Right ventricle myocardium superior (tissue), 1 donor: ENCODE measurements around the gene BAZ1B. TPM values are rescaled to one million over a fixed set of nuclear protein-coding genes. Genes with fewer than 3 reads are reported as not detected.
A peak's percentile ranks its signal among the peaks of the same experiment; 100 is the strongest.
"Not testable (repeated sequence)": the region's sequence is repeated elsewhere in the genome, so short reads cannot be mapped to it uniquely, and the experiment has no call there.

Source experiments
- ATAC-seq: fragments of 200-7000 bp; cut with Tn5 transposase; one replicate; pipeline ENCODE4 v1.9.1; 2020; ENCODE audit warnings: mild to moderate bottlenecking; ENCODE audit not compliant: poor library complexity
- DNase-seq: peaks from one replicate; pipeline ENCODE4 v3.0.0-alpha.2; 2020
- intact Hi-C: fragments of 100-400 bp; cut with DNase I; formaldehyde crosslinking; loops from one replicate; pipeline ENCODE4 v1.11.2; 2022
- total RNA-seq: library from RNA; stranded (reverse); fragmentation: NEBNext Ultra II Directional; extraction: Animal tissue kit (Norgen Biotek cat#: 25700); gene quantifications from one replicate; pipeline ENCODE4 v1.2.1, GENCODE V29; 2021
- donor health status: DM: no; HTN: yes; CAD: no; lungs with severe emphysema.

BAZ1B gene
- total RNA-seq, 1 donor from 2014 or later, result 36.8 TPM

- DNase-seq, result no peak
- no peak for ATAC-seq
- intact Hi-C loops, result no loop called here
Observed at GRCh38 chr7:73437091-73437490, 85.0 kb downstream of the BAZ1B start.

GRCh38 chr7:73436031-73436929 lies 85.8 kb downstream of the BAZ1B start:
- no peak for ATAC-seq
- intact Hi-C loops, result no loop called here
- DNase-seq, result no peak

- intact Hi-C loops, result no loop called here
- ATAC-seq (no peak), DNase-seq (no peak)
Observed at GRCh38 chr7:73435471-73436009, 86.6 kb downstream of the BAZ1B start.

GRCh38 chr7:73434701-73435069 lies 87.4 kb downstream of the BAZ1B start:
- ATAC-seq, result no peak
- intact Hi-C loops, result no loop called here
- no peak for DNase-seq

GRCh38 chr7:73433924-73434700 lies 88.0 kb downstream of the BAZ1B start:
- intact Hi-C loops, result no loop called here
- DNase-seq (no peak), ATAC-seq (no peak)

- intact Hi-C loops, result no loop called here
- ATAC-seq (no peak), DNase-seq (no peak)
Observed at GRCh38 chr7:73432676-73433075, 89.4 kb downstream of the BAZ1B start.

- DNase-seq (no peak), ATAC-seq (no peak)
- intact Hi-C loops, result no loop called here
Observed at GRCh38 chr7:73431041-73431835, 90.9 kb downstream of the BAZ1B start.

- DNase-seq, intact Hi-C loops: not testable (repeated sequence)
Observed at GRCh38 chr7:73430540-73430939, 91.6 kb downstream of the BAZ1B start.

GRCh38 chr7:73429622-73430505 lies 92.2 kb downstream of the BAZ1B start:
- no peak for ATAC-seq
- intact Hi-C loops, result no loop called here
- no peak for DNase-seq

More at GRCh38 chr7:73430540-73430939, 91.6 kb downstream of the BAZ1B start:
- ATAC-seq, result not testable (repeated sequence)

- DNase-seq (no peak), ATAC-seq (no peak)
- intact Hi-C loops, result no loop called here
Observed at GRCh38 chr7:73429215-73429614, 92.9 kb downstream of the BAZ1B start.

GRCh38 chr7:73427902-73428787 lies 93.9 kb downstream of the BAZ1B start:
- ATAC-seq, result no peak
- no peak for DNase-seq
- intact Hi-C loops, result no loop called here

GRCh38 chr7:73426016-73426415 lies 96.1 kb downstream of the BAZ1B start:
- intact Hi-C loops, result no loop called here
- ATAC-seq (no peak), DNase-seq (no peak)

GRCh38 chr7:73425356-73425983 lies 96.6 kb downstream of the BAZ1B start:
- DNase-seq (no peak), ATAC-seq (no peak)
- intact Hi-C loops, result no loop called here

- DNase-seq (no peak), ATAC-seq (no peak)
- intact Hi-C loops, result no loop called here
Observed at GRCh38 chr7:73424489-73424885, 97.6 kb downstream of the BAZ1B start.

GRCh38 chr7:73423519-73424488 lies 98.3 kb downstream of the BAZ1B start:
- intact Hi-C loops, result no loop called here
- ATAC-seq, result peak; percentile 78
- DNase-seq, result peak; percentile 55
